Measurements from ENCODE around the gene PLB1. TPM values are rescaled to one million over a fixed set of nuclear protein-coding genes. Genes with fewer than 3 reads are reported as not detected.

PLB1 gene
- total and polyA plus RNA-seq, 2 donors (not counting 1 experiment from before 2014, with no cell fraction given): 0.25 to 0.51 TPM

GRCh38 chr2:28450901-28451565, 44.8 kb upstream of the PLB1 start:
- intact Hi-C loops (cut with micrococcal nuclease): no loop called here
- Histone ChIP-seq H3K27me3 (replicated peaks in 1 of 4; ENCODE audit: control extremely low read depth in 1 of 4, control insufficient read depth in 3 of 4, insufficient read depth in 4 of 4, low read length in 3 of 4) (peaks cover 0 to 2% (median 0%) of the 10 kb centered on the region in 4 experiments), H3K79me2 (ENCODE audit: control insufficient read depth, insufficient read depth, low read length) (no peaks in the 10 kb centered on the region), H3K36me3 (replicated peaks in 1 of 2; ENCODE audit: control extremely low read depth in 1 of 2, control insufficient read depth in 1 of 2, extremely low read depth in 1 of 2, insufficient read depth in 2 of 2, low read length in 1 of 2) (no peaks in the 10 kb centered on the region), H3K9me3 (ENCODE audit: control extremely low read depth in 1 of 3, control insufficient read depth in 2 of 3, insufficient read depth in 1 of 3, low read length in 2 of 3) (no peaks in the 10 kb centered on the region), H3K27ac (ENCODE audit: low read length in 2 of 2) (no peak overlapping the region), H3K4me3 (ENCODE audit: control extremely low read depth in 1 of 5, extremely low read depth in 1 of 5, insufficient read depth in 1 of 5, low read depth in 2 of 5, low read length in 4 of 5) (no peak overlapping the region), H3K9ac (ENCODE audit: low read length) (no peak overlapping the region), H2AFZ (ENCODE audit: insufficient read depth, low read depth, low read length, poor library complexity, severe bottlenecking) (no peak overlapping the region), H3K4me1 (ENCODE audit: control insufficient read depth in 2 of 2, insufficient read depth in 2 of 2, low read length in 2 of 2) (no peaks in the 10 kb centered on the region), H3K4me2 (replicated peaks; ENCODE audit: low read depth, low read length, poor library complexity, severe bottlenecking) (no peak overlapping the region), H4K20me1 (ENCODE audit: control insufficient read depth, insufficient read depth, low read length, poor library complexity, severe bottlenecking) (no peaks in the 10 kb centered on the region)
- Mint-ChIP-seq H3K4me1 (no peaks in the 10 kb centered on the region), H3K27me3 (peaks cover 3% of the 10 kb centered on the region), H3K9me3 (ENCODE audit: insufficient read depth) (no peaks in the 10 kb centered on the region), H3K4me3 (no peak overlapping the region), H3K27ac (no peak overlapping the region)
- DNase-seq (no peak), ATAC-seq (ENCODE audit: low read depth) (no peak)
- ChIA-PET CTCF (no interaction called here), POLR2A (no interaction called here)
- WGBS (ENCODE audit: insufficient coverage): 95% methylated on average over 12 of the region's 15 CpGs
- TF ChIP-seq EZH2 (IDR thresholded peaks at IDR 0.05; ENCODE audit: borderline replicate concordance, insufficient read depth, low read depth, low read length, poor library complexity, severe bottlenecking) (no peak), CTCF (IDR thresholded peaks at IDR 0.05) (no peak)

DNA sequence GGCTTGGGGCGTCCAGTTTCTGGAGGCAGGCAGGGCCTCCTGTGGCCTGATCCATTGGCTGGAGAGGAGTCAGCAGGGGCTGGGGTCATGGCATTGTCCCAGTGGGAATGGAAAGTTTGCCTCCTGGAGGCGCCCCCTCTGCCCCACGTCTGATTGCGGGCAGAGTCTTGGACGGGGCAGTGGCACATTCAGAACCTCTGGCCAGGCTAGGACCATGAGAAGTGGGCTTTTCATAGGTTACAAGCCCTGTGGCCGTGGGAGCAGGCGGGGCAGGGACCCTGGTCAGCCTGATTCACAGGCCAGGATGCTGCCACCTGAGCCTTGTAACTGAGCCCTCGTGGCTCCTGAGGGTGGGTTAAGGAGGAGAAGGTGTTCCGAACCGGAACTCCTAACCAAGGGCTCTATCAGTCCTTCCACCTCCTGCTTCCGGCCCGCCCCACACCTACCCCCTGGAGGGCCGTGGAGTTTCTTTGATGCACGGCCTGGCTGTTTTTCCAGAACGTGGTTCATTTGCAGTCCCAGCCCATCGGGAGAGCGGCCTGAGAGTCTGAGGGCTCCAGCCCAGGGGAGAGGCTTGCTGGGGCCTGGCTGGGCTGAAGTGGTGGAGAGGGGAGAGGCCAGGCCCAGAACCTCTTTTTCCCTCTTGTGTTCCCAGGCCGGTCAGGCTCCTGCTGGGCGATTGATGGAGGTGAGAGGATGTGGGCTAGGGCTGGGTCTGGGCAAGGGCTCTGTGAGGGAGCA, 43.9 kb upstream of the PLB1 start:
- Mint-ChIP-seq H3K4me3 (no peak overlapping the region), H3K27ac (no peak overlapping the region), H3K9me3 (ENCODE audit: insufficient read depth) (no peaks in the 10 kb centered on the region), H3K4me1 (no peaks in the 10 kb centered on the region), H3K27me3 (peaks cover 3% of the 10 kb centered on the region)
- Histone ChIP-seq H3K27ac (ENCODE audit: low read length in 2 of 2) (no peak overlapping the region), H3K4me3 (ENCODE audit: control extremely low read depth in 1 of 5, extremely low read depth in 1 of 5, insufficient read depth in 1 of 5, low read depth in 2 of 5, low read length in 4 of 5) (no peak overlapping the region), H3K9me3 (ENCODE audit: control extremely low read depth in 1 of 3, control insufficient read depth in 2 of 3, insufficient read depth in 1 of 3, low read length in 2 of 3) (no peaks in the 10 kb centered on the region), H3K4me1 (ENCODE audit: control insufficient read depth in 2 of 2, insufficient read depth in 2 of 2, low read length in 2 of 2) (no peaks in the 10 kb centered on the region), H3K27me3 (replicated peaks in 1 of 4; ENCODE audit: control extremely low read depth in 1 of 4, control insufficient read depth in 3 of 4, insufficient read depth in 4 of 4, low read length in 3 of 4) (peaks cover 0 to 2% (median 0%) of the 10 kb centered on the region in 4 experiments), H3K4me2 (replicated peaks; ENCODE audit: low read depth, low read length, poor library complexity, severe bottlenecking) (no peak overlapping the region), H3K36me3 (replicated peaks in 1 of 2; ENCODE audit: control extremely low read depth in 1 of 2, control insufficient read depth in 1 of 2, extremely low read depth in 1 of 2, insufficient read depth in 2 of 2, low read length in 1 of 2) (no peaks in the 10 kb centered on the region), H2AFZ (ENCODE audit: insufficient read depth, low read depth, low read length, poor library complexity, severe bottlenecking) (no peak overlapping the region), H4K20me1 (ENCODE audit: control insufficient read depth, insufficient read depth, low read length, poor library complexity, severe bottlenecking) (no peaks in the 10 kb centered on the region), H3K9ac (ENCODE audit: low read length) (no peak overlapping the region), H3K79me2 (ENCODE audit: control insufficient read depth, insufficient read depth, low read length) (no peaks in the 10 kb centered on the region)
- ChIA-PET POLR2A (no interaction called here), CTCF (interaction anchor here (1.1 to 3.3 kb wide), 6 partner anchors 11 to 769 kb away, joined by 4 to 19 read pairs (median 8); no protein-coding TSS in a partner anchor)
- DNase-seq (no peak), ATAC-seq (ENCODE audit: low read depth) (no peak)
- 89% methylated on average over 14 of the region's 19 CpGs for WGBS (ENCODE audit: insufficient coverage)
- intact Hi-C loops (cut with micrococcal nuclease): loop anchor here (1.0 kb wide), 1 partner anchor 749 kb away; no protein-coding TSS in a partner anchor
- no peak for TF ChIP-seq EZH2 (IDR thresholded peaks at IDR 0.05; ENCODE audit: borderline replicate concordance, insufficient read depth, low read depth, low read length, poor library complexity, severe bottlenecking)
- TF ChIP-seq CTCF (IDR thresholded peaks at IDR 0.05): no peak
